Testis (tissue), 2 donors: ENCODE measurements around the gene TMEM135.
"Not testable (repeated sequence)": the region's sequence is repeated elsewhere in the genome, so short reads cannot be mapped to it uniquely, and the experiment has no call there.

Experiments
- CTCF ChIP-seq, 3 experiments: fragments of 450-650 bp in 2 of 3; fragments of 200-600 bp in 1 of 3; sonication (generic) in 1 of 3; IDR thresholded peaks; one replicate each; pipeline ENCODE4 v1.5.1; 2016 to 2019; ENCODE audit warnings: antibody characterized with exemption in 3 of 3, mild to moderate bottlenecking in 2 of 3, moderate library complexity in 1 of 3
- POLR2A ChIP-seq: fragments of 450-650 bp; IDR thresholded peaks from one replicate; pipeline ENCODE4 v1.6.1; 2017; ENCODE audit warnings: antibody characterized with exemption, mild to moderate bottlenecking, moderate library complexity

- TF ChIP-seq CTCF (IDR thresholded peaks at IDR 0.05); POLR2A: not testable (repeated sequence)
These were observed 68.1 kb downstream of the TMEM135 start for GRCh38 chr11:87105826-87106225.
